ENCODE data around the gene KMT2B.
"Not testable (repeated sequence)": the region's sequence is repeated elsewhere in the genome, so short reads cannot be mapped to it uniquely, and the experiment has no call there.

KMT2B gene

GRCh38 chr19:35764432-35765315 lies 46.9 kb downstream of the KMT2B start:
- Histone ChIP-seq H3K4me1 (ENCODE audit: control insufficient read depth, insufficient read depth, low read length, poor library complexity, severe bottlenecking) (no peaks in the 10 kb centered on the region), H3K4me3 (ENCODE audit: extremely low read depth, insufficient read depth, low read length, poor library complexity, severe bottlenecking) (no peak overlapping the region), H3K36me3 (ENCODE audit: control insufficient read depth, insufficient read depth, low read length) (peaks cover 81% of the 10 kb centered on the region), H3K9me3 (ENCODE audit: control insufficient read depth, low read length) (no peaks in the 10 kb centered on the region), H3K27ac (ENCODE audit: low read depth, low read length, severe bottlenecking) (no peak overlapping the region)
- WGBS, 2 experiments (ENCODE audit: insufficient coverage in 2 of 2): 94 to 96% methylated on average over 8 to 11 of the region's 17 CpGs

- Histone ChIP-seq H3K27ac (ENCODE audit: low read depth, low read length, severe bottlenecking) (no peak overlapping the region), H3K36me3 (ENCODE audit: control insufficient read depth, insufficient read depth, low read length) (peaks cover 62% of the 10 kb centered on the region), H3K9me3 (ENCODE audit: control insufficient read depth, low read length) (no peaks in the 10 kb centered on the region), H3K4me3 (ENCODE audit: extremely low read depth, insufficient read depth, low read length, poor library complexity, severe bottlenecking) (no peak overlapping the region), H3K4me1 (ENCODE audit: control insufficient read depth, insufficient read depth, low read length, poor library complexity, severe bottlenecking) (no peaks in the 10 kb centered on the region)
- WGBS, 2 experiments (ENCODE audit: insufficient coverage in 2 of 2): 86% methylated on average over 3 of the region's 11 CpGs; no CpG with 5 or more reads in 1 of the 2 experiments
Measured at GRCh38 chr19:35766571-35767104, 48.8 kb downstream of the KMT2B start.

GRCh38 chr19:35767288-35768081 lies 49.7 kb downstream of the KMT2B start:
- H3K4me1 ChIP-seq (ENCODE audit: control insufficient read depth, insufficient read depth, low read length, poor library complexity, severe bottlenecking): no peaks in the 10 kb centered on the region
- 55 to 57% methylated on average over 20 to 32 of the region's 34 CpGs for WGBS, 2 experiments (ENCODE audit: insufficient coverage in 2 of 2)
- no peaks in the 10 kb centered on the region for H3K9me3 ChIP-seq (ENCODE audit: control insufficient read depth, low read length)
- H3K27ac ChIP-seq (ENCODE audit: low read depth, low read length, severe bottlenecking): no peak overlapping the region
- no peak overlapping the region for H3K4me3 ChIP-seq (ENCODE audit: extremely low read depth, insufficient read depth, low read length, poor library complexity, severe bottlenecking)
- H3K36me3 ChIP-seq (ENCODE audit: control insufficient read depth, insufficient read depth, low read length): peaks cover 54% of the 10 kb centered on the region

GRCh38 chr19:35768082-35768421 lies 50.2 kb downstream of the KMT2B start:
- WGBS, 2 experiments (ENCODE audit: insufficient coverage in 2 of 2): 62 to 68% methylated on average over 13 to 15 of the region's 15 CpGs
- Histone ChIP-seq H3K4me3 (ENCODE audit: extremely low read depth, insufficient read depth, low read length, poor library complexity, severe bottlenecking) (no peak overlapping the region), H3K4me1 (ENCODE audit: control insufficient read depth, insufficient read depth, low read length, poor library complexity, severe bottlenecking) (no peaks in the 10 kb centered on the region), H3K9me3 (ENCODE audit: control insufficient read depth, low read length) (no peaks in the 10 kb centered on the region), H3K36me3 (ENCODE audit: control insufficient read depth, insufficient read depth, low read length) (peaks cover 50% of the 10 kb centered on the region), H3K27ac (ENCODE audit: low read depth, low read length, severe bottlenecking) (no peak overlapping the region)

- H3K9me3 ChIP-seq (ENCODE audit: control insufficient read depth, low read length); H3K27ac ChIP-seq (ENCODE audit: low read depth, low read length, severe bottlenecking); H3K4me3 ChIP-seq (ENCODE audit: extremely low read depth, insufficient read depth, low read length, poor library complexity, severe bottlenecking): not testable (repeated sequence)
- WGBS, 2 experiments (ENCODE audit: insufficient coverage in 2 of 2): 94 to 100% methylated on average over 3 to 4 of the region's 5 CpGs
- H3K36me3 ChIP-seq (ENCODE audit: control insufficient read depth, insufficient read depth, low read length): peaks cover 18% of the 10 kb centered on the region
- H3K4me1 ChIP-seq (ENCODE audit: control insufficient read depth, insufficient read depth, low read length, poor library complexity, severe bottlenecking): peaks cover 16% of the 10 kb centered on the region
Measured at GRCh38 chr19:35772362-35772761, 54.6 kb downstream of the KMT2B start.

GRCh38 chr19:35773020-35773806 lies 55.4 kb downstream of the KMT2B start:
- Histone ChIP-seq H3K4me3 (ENCODE audit: extremely low read depth, insufficient read depth, low read length, poor library complexity, severe bottlenecking) (no peak overlapping the region), H3K36me3 (ENCODE audit: control insufficient read depth, insufficient read depth, low read length) (peaks cover 10% of the 10 kb centered on the region), H3K27ac (ENCODE audit: low read depth, low read length, severe bottlenecking) (no peak overlapping the region), H3K4me1 (ENCODE audit: control insufficient read depth, insufficient read depth, low read length, poor library complexity, severe bottlenecking) (peaks cover 20% of the 10 kb centered on the region), H3K9me3 (ENCODE audit: control insufficient read depth, low read length) (no peaks in the 10 kb centered on the region)
- 73 to 80% methylated on average over 7 to 8 of the region's 9 CpGs for WGBS, 2 experiments (ENCODE audit: insufficient coverage in 2 of 2)

GRCh38 chr19:35774274-35775045 lies 56.7 kb downstream of the KMT2B start:
- Histone ChIP-seq H3K27ac (ENCODE audit: low read depth, low read length, severe bottlenecking) (no peak overlapping the region), H3K9me3 (ENCODE audit: control insufficient read depth, low read length) (no peaks in the 10 kb centered on the region), H3K4me3 (ENCODE audit: extremely low read depth, insufficient read depth, low read length, poor library complexity, severe bottlenecking) (peak overlapping the region; percentile 60), H3K4me1 (ENCODE audit: control insufficient read depth, insufficient read depth, low read length, poor library complexity, severe bottlenecking) (peaks cover 20% of the 10 kb centered on the region), H3K36me3 (ENCODE audit: control insufficient read depth, insufficient read depth, low read length) (peaks cover 7% of the 10 kb centered on the region)
- 56 to 63% methylated on average over 15 to 16 of the region's 16 CpGs for WGBS, 2 experiments (ENCODE audit: insufficient coverage in 2 of 2)

- WGBS, 2 experiments (ENCODE audit: insufficient coverage in 2 of 2): 30% methylated on average over 9 of the region's 9 CpGs
- H3K9me3 ChIP-seq (ENCODE audit: control insufficient read depth, low read length): no peaks in the 10 kb centered on the region
- H3K4me3 ChIP-seq (ENCODE audit: extremely low read depth, insufficient read depth, low read length, poor library complexity, severe bottlenecking): peak overlapping the region; percentile 60
- peaks cover 20% of the 10 kb centered on the region for H3K4me1 ChIP-seq (ENCODE audit: control insufficient read depth, insufficient read depth, low read length, poor library complexity, severe bottlenecking)
- no peak overlapping the region for H3K27ac ChIP-seq (ENCODE audit: low read depth, low read length, severe bottlenecking)
- peaks cover 11% of the 10 kb centered on the region for H3K36me3 ChIP-seq (ENCODE audit: control insufficient read depth, insufficient read depth, low read length)
Measured at GRCh38 chr19:35775046-35775297, 57.2 kb downstream of the KMT2B start.

GRCh38 chr19:35775298-35776101 lies 57.7 kb downstream of the KMT2B start, which contains the start of gene ARHGAP33:
ARHGAP33 (plus strand) TSS chr19:35775564; CDS start chr19:35775659, 95 bp downstream.
- no peak within 1 kb of the TSS for H3K27ac ChIP-seq (ENCODE audit: low read depth, low read length, severe bottlenecking)

More at GRCh38 chr19:35775298-35776101, 57.7 kb downstream of the KMT2B start, which contains the start of gene ARHGAP33:
- Histone ChIP-seq H3K4me1 (ENCODE audit: control insufficient read depth, insufficient read depth, low read length, poor library complexity, severe bottlenecking) (peaks cover 20% of the 10 kb centered on the region), H3K36me3 (ENCODE audit: control insufficient read depth, insufficient read depth, low read length) (peaks cover 14% of the 10 kb centered on the region), H3K4me3 (ENCODE audit: extremely low read depth, insufficient read depth, low read length, poor library complexity, severe bottlenecking) (peak within 1 kb of the TSS; percentile 60), H3K9me3 (ENCODE audit: control insufficient read depth, low read length) (no peaks in the 10 kb centered on the region)
- WGBS, 2 experiments (ENCODE audit: insufficient coverage in 2 of 2): 0 to 1% methylated on average over 44 to 54 of the region's 82 CpGs
